GM18519 (cell line): ENCODE results near the gene NLRP9.

Experiments
- ATAC-seq: cut with Tn5 transposase; IDR thresholded peaks from one replicate; pipeline ENCODE4 v1.9.1; 2021; ENCODE audit warnings: mild to moderate bottlenecking, moderate library complexity; ENCODE audit not compliant: unreplicated experiment, low FRiP score

NLRP9 gene

DNA sequence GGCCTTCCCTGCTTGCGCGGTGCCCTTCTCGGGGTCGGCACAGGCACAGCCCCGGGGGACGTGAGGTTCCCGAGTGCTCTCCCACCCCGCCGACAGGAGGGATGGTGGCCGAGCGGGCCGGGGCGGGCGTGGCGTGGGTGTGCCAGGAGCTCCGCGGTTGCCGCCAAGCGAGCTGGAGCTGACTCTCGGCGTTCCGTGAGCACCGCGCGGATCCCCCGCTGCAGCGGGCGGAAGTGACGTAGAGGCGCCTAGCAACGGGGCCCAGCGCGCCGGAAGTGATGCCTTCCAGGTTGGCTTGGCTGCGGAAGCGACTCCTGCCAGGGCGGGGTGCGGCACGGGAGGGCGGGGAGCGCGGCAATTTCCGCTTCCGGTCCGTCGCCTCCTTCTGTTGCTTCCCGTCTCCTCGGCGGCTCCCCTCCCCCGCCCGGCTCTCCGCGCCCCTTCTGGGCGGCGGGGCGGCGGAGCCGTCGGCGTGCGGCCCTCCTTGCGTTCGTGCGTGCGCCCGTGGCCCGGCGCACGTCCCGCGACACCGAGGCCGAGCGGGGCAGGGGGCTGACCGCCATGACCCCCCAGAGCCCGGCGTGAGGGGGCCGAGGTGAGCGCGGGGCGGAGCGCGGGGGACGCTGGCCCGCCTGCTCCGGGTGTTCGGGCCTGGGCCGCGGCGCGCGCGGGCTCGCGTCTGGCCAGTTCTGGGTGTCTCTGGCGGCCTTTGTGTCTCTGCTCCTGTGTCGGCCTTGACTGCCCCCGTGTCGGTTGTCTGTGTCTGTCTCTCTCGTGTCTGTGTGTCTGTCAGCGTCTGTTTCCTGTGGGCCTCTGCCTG, 63.2 kb downstream of the NLRP9 start, which contains the start of gene EPN1:
EPN1 (plus strand) TSS at position 386 of the 820 bp plus-strand sequence. CDS start 3,402 bp downstream, outside the sequence.
- ATAC-seq = peak; percentile 62

DNA sequence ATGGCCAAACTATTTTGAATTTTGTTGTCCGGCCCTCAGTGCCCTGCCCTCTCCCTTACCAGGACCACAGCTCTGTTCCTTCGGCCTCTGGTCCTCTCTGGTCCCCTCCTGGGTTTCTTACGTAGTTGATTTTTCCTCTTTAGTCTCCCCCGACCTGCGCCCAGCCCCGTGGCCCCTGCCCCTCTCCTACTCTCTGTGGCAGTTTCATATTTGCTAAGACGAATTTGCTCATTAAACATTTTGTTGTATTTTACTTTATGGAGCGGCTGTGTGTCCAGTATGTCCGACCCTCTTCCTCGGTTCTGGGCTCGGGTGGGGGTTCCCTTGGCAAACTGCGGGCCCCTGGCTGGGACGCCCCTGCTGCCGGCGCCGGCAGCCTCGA, 63.8 kb downstream of the NLRP9 start:
- no peak for ATAC-seq

DNA sequence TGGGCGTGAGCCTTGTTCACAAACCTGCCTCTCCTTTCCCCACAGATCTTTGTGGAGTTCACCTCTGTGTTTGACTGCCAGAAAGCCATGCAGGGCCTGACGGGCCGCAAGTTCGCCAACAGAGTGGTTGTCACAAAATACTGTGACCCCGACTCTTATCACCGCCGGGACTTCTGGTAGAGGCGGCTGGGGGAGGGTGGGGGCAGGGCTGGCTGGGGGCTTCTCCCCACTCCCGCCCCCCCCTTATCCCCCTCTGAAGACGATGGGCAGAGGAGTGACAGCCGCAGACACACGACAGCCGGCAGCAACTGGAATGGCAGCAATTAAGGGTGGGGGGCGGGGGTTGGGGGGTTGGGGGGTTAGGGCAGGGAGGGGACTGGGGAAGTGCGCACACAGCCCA, 64.3 kb downstream of the NLRP9 start:
- ATAC-seq = no peak

DNA sequence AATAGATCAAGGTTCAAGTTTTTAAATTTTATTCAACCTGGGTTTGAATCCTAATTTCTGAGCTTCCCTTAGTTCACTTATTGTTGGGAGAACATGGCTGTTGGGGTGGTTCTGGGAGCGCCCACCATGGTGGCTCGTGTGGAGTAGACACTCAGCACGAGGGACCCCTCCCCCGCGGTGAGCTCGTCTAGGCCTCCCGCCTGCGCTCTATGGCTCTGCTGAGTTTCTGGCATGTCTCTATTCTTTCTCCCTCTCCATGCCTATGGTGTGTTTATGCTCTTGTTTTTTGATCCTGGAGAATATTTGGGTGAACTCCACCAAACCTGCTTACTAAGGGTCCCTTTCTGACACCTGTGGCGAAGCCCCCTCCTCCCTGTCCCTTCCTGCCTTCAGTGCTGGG, 64.7 kb downstream of the NLRP9 start:
- no peak for ATAC-seq

DNA sequence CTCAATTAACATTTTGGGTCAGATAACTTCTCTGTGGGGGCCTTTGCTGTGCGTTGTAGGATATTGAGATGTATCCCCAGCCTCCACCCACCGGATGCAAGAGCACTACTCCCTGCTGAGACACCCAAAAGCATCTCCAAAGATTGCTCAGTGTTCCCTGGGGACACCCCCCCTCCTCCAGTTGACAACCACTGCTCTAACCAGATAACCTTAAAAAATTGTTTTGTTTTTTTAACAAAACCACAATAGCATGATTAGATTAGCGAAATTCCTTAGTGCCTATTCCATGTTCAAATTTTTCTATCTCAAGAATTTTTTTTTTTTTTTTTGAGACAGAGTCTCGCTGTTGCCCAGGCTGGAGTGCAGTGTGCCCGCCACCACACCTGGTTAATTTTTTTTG, 65.8 kb downstream of the NLRP9 start:
- no peak for ATAC-seq

DNA sequence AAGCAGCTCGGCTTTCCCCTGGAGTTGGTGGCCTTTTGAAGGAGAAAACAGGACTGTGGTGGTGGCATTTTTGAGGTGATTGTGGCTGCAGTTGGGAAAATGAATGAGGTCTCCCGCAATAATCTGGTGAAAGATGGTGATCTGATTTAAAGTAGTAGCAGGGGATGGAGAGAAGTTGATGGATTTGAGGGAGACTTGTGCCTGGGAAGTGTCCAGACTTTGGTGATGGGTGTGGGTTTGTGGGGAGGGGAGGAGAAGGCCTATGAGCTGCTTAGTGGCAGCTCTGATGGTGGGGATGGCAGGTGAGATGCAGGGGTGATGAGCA, 67.2 kb downstream of the NLRP9 start:
- ATAC-seq = no peak

DNA sequence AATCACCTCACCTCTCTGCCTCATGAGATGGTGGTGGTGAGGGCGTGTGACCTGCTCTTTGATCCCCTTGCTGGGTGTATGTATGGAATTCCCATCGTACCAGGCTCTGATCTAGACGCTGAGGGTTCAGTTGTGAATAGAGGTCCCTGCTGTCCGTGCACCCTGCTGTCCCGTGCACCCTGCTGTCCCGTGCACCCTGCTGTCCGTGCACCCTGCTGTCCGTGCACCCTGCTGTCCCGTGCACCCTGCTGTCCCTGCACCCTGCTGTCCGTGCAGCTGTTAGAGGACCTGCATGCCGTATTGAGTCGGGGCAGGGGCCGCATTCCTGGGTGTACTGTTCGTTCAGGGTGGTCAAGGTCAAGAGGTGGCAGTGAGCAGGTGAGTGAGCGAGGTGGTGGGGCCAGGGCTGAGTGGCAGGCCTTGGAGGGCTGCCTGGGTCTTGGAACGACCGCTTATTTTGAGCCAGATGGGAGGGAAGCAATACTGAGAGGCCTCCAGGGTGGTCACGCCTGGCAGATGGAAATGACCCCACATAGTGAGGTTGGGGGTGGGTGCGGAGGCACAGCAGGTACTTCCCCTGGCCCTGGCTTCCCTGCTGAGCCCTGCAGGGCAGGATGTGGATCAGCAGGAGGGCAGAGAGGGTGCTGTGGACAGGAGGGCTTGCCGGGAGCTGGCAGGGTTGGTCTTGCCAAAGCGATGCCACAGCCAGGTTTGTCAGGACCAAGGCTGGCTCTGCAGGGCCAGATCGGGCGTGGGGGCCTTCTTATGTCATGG, 67.7 kb downstream of the NLRP9 start:
- no peak for ATAC-seq

DNA sequence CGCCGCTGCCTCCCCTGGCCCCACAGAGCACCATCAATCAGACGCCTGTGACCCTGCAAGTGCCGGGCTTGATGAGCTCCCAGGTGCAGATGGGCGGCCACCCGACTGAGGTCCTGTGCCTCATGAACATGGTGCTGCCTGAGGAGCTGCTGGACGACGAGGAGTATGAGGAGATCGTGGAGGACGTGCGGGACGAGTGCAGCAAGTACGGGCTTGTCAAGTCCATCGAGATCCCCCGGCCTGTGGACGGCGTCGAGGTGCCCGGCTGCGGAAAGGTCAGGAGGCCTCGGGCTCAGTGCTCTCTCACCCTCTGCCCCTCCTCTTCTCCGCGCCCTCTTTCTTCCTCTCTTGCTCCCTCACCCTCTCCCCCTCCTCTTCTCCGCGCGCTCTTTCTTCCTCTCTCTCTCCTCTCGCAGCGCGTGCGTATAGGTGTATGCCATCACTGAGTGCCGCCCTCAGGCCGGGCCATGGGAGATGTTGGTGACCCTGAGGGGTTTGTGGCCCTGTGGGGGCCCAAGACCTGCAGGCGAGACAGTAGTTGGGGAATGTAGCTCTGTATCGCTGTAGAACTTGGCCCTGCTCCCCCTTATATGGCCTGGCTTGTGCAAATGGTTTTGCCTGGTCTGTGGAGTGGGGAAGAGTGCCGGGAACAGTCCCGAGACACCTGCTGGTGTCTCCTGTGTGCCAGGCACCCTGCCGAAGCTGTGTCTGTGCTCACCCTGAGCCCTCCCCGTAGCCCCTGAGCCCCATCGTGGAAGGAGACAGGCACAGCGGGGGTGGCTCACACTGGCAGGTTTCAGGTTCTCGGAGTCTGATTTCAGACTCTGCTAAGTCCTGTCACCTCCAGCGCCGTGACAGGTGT, 68.6 kb downstream of the NLRP9 start:
- no peak for ATAC-seq

DNA sequence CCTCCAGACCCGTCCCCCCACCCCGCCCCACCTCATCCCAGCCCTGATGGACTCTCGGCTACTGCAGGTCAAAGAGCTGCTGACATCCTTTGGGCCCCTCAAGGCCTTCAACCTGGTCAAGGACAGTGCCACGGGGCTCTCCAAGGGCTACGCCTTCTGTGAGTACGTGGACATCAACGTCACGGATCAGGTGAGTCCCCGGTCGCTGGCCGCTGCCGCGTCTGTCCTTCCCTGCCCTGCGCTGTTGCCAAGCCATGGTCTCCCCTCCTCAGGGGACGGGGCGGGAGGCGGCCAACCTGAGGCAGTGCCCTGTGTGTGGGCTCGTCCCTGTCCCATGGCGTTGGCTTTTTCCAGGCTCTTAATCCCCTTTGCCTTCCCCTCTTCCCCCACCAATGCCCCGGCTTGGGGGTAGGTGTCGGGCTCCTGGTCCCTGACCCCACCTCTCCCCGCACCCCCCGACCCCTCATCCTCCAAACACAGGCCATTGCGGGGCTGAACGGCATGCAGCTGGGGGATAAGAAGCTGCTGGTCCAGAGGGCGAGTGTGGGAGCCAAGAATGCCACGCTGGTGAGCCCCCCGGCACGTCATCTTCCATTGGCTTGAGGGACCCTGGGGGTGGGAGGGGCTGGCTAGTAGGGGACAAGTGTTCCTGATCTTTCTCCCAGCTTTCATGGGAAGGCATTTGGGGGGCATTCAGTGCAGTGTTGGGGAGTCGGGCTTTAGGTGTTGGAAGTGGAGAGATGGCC, 69.4 kb downstream of the NLRP9 start:
- no peak for ATAC-seq

DNA sequence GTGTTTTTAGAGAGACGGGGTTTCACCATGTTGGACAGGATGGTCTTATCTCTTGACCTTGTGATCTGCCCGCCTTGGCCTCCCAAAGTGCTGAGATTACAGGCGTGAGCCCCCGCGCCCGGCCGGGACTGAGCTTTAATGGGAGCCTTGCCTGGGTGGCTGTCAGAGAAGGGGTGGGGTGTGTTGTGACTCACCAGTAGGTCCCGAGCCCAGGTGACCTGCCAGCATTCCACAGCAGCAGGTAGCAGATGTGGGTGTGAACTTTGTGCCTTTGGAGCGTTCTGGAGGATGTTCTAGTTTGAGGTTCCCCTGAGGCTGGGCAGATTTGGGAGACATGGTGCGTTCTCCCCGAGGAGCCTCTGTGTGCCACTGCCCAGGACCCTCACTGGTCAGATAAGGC, 70.2 kb downstream of the NLRP9 start:
- no peak for ATAC-seq

DNA sequence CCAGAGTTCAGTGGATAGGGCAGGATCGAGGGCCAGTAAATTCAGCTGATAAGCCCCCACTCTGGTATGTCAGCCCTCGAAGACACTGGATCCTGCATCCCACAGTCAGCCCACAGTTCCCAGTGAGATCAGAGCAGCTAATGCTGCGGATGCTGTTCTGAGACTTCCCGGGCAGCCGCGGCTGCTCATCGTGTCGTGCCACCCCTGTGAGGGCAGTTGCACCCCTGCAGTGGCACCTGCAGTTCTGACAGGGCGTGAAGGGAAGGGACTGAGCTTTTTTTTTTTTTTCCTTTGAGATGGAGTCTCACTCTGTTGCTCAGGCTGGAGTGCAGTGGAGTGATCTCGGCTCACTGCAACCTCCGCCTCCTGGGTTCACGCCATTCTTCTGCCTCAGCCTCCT, 70.7 kb downstream of the NLRP9 start:
- ATAC-seq = no peak

DNA sequence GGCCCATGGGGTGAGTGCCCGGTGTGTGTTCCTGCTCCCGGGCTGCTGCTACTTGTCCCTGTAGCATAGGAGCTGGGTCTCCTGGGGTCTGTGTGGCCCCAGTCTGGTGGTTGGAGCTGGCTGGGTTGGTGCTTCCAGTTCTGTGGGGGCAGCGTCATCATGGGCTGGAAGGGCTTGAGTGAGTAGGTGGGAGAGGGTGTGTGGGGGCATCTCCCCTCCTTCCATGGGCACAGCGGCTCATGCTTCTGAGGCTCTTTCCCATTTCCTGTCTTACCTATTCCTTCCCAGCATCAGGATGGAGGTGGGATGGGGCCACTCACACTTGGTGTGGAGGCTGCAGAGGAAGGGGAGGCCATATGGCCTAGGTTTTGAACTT, 71.2 kb downstream of the NLRP9 start:
- no peak for ATAC-seq

DNA sequence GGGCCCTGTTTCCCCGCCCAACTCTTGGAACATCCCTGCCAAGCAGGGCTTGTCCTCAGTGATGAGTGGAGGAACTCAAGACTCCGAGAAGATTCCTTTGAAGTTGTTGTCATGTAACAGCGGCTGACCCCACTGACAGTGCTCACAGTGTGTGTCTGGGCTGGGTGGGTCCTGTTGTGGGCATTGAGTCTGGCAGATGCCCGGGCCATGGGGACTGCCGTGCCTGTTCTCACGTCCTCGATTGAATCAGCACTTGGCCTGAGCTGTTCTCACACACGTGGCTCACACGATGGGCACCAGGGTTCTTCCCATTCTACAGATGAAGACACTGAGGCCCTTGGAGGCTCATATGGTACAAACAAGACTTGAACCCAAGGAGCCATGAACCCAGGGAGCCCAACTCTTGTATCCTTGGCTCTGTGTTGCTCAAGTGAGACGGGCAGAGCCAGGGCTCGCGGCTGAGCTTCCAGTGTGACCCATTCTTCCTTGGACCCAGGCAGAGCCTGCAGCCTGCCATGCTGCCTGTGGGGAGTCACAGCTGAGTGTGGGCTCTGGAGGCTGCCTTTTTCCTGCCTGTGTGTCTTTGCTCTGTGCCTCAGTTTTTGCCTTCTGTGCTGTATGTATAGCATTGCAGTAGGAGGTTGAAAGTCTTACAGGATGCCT, 71.7 kb downstream of the NLRP9 start:
- no peak for ATAC-seq

DNA sequence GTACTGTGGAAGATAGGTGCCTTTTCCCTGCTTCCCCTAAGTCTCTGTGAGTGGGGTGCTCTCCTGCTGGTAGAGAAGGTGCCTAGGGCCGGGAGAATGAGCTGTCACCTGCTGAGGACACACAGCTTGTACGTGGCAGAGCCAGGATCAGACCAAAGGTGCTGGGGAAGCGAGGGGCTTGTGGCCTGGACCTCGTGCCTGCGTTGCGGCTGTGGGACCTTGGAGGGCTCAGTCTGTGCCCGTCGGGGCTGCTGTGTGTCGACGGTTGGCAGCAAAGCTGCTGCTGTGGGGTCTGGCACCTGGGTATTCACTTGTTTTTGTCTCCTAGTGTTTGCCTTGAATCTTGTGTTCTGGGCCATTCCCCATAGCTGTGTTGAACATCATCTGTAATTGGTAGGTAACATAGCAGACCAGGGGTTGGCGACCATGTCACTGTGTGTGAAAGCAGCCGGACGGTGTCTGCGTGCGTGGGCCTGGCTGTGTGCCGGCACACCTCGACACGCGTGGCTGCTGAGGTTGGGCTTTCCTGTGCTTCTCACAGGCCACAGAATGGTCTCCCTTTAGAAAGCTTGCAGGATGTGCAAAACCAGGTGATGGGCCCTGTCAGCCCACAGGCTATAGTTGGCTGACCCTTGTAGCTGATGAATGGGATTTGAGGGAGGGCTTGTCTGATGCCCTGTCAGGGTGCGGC, 74.2 kb downstream of the NLRP9 start:
- no peak for ATAC-seq

DNA sequence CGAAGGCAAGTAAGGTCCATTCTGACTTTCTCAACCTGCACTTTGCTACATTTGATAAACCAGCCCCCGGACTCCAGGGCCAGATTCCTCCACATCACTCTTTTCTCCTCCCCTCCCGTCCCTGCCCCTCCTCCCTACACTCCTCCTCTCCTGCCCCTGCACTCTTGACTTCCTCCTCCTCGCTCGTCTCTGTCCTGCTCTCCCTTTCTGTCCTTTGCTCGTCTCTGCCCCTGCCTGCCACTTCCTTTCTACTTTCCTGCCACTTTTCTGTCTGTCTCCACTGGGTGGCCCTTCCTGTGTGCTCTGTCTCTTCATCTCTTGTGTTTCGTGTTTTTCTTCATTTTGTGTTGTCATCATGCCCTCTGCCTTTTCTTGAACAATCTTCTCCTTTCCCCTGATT, 76.4 kb downstream of the NLRP9 start:
- no peak for ATAC-seq

DNA sequence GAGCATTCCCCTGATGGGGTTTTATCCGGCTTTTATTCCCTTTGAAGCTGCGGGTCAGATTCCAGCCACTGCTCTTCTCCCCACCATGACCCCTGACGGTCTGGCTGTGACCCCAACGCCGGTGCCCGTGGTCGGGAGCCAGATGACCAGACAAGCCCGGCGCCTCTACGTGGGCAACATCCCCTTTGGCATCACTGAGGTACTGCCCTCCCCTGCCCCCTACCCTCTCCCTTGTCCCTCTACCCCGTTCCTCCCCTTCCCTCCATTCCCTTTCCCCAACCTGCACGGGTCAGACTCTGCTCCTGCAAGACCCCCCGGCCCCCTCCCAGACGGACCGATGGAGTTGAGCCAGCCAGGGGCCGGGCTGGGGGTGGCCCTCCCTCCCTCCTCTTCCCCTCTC, 77.2 kb downstream of the NLRP9 start:
- ATAC-seq = no peak

DNA sequence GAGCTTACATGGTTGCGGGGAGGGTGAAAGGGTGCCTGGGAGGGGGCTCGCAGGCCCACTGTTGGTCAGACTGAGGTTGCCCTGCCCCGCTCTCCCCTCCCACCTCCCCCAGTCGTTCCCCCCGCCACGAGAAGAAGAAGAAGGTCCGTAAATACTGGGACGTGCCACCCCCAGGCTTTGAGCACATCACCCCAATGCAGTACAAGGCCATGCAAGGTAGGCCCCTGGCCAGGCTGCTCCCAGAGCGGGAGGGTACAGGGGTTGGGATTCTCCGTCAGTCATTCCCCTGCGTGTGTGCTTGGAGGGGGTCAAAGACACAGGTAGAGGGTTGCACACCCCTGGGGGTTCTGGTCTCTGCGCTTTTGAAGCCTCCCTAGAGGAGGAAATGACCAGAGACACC, 77.8 kb downstream of the NLRP9 start:
- no peak for ATAC-seq

DNA sequence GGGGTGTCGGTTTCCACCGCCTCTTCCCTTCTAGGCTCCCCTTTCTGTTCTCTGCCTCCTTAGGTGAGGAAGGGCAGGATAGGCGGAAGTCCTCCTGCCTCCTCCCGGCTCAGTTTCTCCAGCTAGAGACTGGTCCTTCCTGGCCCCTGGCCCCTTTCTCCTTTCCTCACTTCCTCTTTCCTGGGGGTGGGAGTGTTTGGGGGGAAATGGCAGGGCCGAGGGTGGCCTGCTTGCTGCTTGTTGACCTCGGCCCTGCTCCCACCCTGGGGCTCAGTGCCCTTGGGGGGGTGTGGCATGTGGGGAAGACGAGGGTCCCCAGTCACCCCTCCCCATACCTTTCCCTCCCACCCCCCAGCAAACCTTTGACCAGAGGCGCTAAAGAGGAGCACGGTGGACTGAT, 78.4 kb downstream of the NLRP9 start:
- no peak for ATAC-seq

DNA sequence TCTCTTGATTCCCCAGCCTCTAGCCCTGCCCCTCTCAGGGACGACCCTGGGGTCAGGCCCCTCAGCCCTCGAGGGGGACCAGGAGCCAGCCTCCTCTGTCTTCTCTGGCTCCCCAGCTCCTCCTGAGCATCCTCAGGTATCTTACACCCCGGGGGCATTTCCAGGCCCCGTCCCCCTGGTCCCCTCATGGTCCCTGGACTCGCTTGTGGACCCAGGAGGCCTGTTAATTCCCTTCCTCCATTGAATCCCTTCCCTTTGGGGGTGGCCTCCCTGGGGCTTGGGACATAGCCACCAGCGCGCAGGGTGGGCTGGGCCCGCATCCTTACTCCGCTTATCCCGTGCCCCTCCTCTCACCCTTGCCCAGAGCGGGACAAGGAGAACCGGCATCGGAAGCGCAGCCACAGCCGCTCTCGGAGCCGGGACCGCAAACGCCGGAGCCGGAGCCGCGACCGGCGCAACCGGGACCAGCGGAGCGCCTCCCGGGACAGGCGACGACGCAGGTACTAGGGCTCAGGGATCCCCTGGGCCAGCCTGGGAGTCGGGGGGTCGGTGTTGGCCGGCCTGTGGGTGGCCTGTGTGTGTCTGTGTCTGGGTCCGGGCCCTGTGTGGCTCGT, 79.2 kb downstream of the NLRP9 start:
- ATAC-seq = no peak
